ENCODE results near the gene LPP.

- TF ChIP-seq CTCF (IDR thresholded peaks at IDR 0.05) (no peak), POLR2A (IDR thresholded peaks at IDR 0.05; ENCODE audit: low read depth) (no peak)
Observed at GRCh38 chr3:188496390-188496789, 342.4 kb downstream of the LPP start.
